Activated CD4-positive, alpha-beta T cell treated with anti-CD3 and anti-CD28 coated beads for 48 hours (primary cell): ENCODE data around the gene MRPS18C.
A peak's percentile ranks its signal among the peaks of the same experiment; 100 is the strongest.
"Not testable (repeated sequence)": the region's sequence is repeated elsewhere in the genome, so short reads cannot be mapped to it uniquely, and the experiment has no call there.

Experiments
- DNase-seq: peaks from one replicate; pipeline ENCODE4 v3.0.0-alpha.2; 2020

The MRPS18C gene

DNA sequence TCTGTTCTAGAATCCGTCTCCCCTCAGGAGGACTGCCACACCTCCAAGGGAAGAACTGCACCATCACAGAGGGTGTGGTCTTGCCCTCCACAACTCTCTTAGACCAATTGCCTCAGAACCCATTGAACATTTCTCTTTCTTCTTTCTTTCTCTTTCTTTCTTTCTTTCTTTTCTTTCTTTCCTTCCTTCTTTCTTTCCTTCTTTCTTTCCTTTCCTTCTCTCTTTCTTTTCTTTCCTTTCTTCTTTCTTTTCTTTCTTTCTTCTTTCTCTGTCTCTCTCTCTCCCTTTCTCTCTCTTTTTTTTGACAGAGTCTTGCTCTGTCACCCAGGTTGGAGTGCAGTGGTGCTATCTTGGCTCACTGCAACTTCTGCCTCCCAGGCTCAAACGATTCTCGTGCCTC lies 45.8 kb downstream of the MRPS18C start:
- not testable (repeated sequence) for DNase-seq

DNA sequence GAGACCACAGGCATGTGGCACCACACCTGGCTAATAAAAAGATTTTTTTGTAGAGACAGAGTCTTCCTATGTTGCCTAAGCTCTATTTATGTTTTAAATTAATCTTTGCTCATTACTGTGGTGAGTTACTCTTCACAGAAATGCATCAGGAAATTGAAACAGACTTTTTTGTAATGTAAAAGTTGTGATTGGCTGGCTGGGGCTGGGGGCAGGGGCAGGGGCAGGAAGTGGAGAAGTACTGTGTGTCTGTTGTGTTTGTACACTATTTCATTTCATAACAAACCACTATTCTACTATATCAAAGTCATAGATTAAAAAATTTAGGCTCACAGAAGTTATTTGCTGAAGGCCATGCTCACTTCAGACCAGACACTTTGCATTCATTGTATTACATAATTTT lies 48.1 kb downstream of the MRPS18C start:
- DNase-seq = no peak

- no peak for DNase-seq
These were observed 48.6 kb downstream of the MRPS18C start for GRCh38 chr4:83504503-83504902.

DNA sequence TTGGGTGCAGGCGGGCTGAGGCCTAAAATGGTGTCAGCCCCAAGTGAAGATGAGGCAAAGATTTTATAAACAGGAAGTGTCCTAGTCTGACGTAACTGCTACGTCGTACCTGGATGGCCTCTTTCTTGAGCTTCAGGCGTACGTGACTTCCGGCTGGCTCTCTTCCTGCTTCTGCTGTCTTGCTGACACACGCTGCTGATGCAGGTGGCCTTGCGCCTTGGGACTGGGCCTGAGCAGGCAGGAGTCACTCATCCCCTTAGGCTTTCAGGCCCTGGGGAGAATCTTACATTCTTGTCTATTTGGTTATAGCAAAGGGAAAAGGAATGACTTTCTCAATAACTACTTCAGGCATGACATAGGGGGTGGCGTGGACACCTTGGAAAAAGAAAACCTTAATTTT lies 49.1 kb downstream of the MRPS18C start:
- DNase-seq = no peak

GRCh38 chr4:83509156-83509585 lies 53.3 kb downstream of the MRPS18C start:
- DNase-seq = peak; percentile 74

GRCh38 chr4:83510442-83510841 lies 54.6 kb downstream of the MRPS18C start:
- no peak for DNase-seq
